Progenitor cell of endocrine pancreas (in vitro differentiated cells): ENCODE data around the gene GPSM3. TPM values are rescaled to one million over a fixed set of nuclear protein-coding genes. Genes with fewer than 3 reads are reported as not detected.

ENCODE experiments used
- DNase-seq: peaks from one replicate; pipeline ENCODE4 v3.0.0; 2021; ENCODE audit warnings: low spot score; ENCODE audit not compliant: unreplicated experiment
- H3K27ac Mint-ChIP-seq: 2 replicates; pipeline ENCODE4 v1.8.0; 2021; ENCODE audit warnings: mild to moderate bottlenecking, moderate library complexity, mixed read lengths
- H3K27me3 Mint-ChIP-seq: 2 replicates; pipeline ENCODE4 v1.8.0; 2021; ENCODE audit warnings: mixed read lengths
- H3K36me3 Mint-ChIP-seq: 2 replicates; pipeline ENCODE4 v1.8.0; 2022; ENCODE audit warnings: mixed read lengths; ENCODE audit not compliant: insufficient read depth
- H3K4me1 Mint-ChIP-seq: 2 replicates; pipeline ENCODE4 v1.8.0; 2021; ENCODE audit warnings: low read depth, mixed read lengths
- H3K4me3 Mint-ChIP-seq: 2 replicates; pipeline ENCODE4 v1.8.0; 2021; ENCODE audit warnings: low read depth, mild to moderate bottlenecking, moderate library complexity, mixed read lengths
- H3K9me3 Mint-ChIP-seq: 2 replicates; pipeline ENCODE4 v1.8.0; 2021; ENCODE audit warnings: low read depth, mixed read lengths
- CTCF ChIP-seq: fragments of 200-600 bp; sonication (generic); IDR thresholded peaks from one replicate; pipeline ENCODE4 v1.5.0; 2021; ENCODE audit warnings: antibody characterized with exemption, mild to moderate bottlenecking; ENCODE audit not compliant: unreplicated experiment
- total RNA-seq: library from RNA; stranded (reverse); gene quantifications from 2 replicates; pipeline ENCODE4 v1.2.1, GENCODE V29; 2021

The GPSM3 gene
- total RNA-seq, 1 donor from 2014 or later: 6.5 TPM

DNA sequence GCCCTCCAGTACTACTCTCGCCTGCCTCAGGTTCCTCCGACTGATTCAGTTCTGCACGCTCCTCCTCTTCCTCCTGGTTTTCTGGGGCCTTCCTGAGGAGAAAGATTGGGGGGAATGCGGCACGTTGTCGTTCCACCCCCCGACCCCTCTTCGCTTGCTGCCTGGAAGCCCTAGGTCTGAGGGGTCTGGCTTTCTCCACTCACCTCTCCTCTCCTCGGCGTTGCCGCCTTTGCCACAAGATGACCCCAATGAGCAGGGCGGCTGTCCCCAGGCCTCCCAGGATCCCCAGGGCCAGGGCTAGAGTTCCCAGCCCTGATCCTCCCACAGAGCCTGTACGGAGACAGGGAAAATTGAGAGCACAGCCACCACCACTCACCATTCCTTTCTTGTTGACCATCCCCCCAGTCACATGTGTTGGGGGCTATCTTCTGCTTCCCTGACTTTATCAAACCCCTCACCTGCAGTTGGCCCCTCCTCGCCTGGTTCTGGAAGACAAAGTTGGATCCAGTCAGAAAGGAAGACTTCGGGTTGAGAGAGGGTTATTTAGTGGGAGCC, 11.2 kb downstream of the GPSM3 start:
- no peak for TF ChIP-seq CTCF
- no peak overlapping the region for H3K27ac Mint-ChIP-seq

DNA sequence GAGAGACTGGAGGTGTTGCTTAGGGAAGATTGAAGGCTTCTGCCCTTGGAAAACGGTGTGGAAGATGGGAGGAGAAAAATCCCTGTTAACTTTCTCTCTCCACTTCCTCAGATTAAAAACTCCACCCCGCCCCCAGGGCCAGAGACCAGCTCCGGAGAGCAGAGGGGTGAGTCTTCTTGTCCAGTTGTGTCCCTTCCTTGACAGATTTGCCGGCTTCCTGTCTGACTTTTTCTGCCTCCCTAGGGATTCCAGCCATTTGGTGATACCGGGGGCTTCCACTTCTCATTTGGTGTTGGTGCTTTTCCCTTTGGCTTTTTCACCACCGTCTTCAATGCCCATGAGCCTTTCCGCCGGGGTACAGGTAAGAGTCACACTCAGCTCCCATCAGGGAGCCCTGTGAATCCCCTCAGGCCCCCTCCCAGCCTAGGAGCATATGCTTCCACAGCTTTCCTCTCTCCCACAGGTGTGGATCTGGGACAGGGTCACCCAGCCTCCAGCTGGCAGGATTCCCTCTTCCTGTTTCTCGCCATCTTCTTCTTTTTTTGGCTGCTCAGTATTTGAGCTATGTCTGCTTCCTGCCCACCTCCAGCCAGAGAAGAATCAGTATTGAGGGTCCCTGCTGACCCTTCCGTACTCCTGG, 12.6 kb downstream of the GPSM3 start:
- Mint-ChIP-seq H3K9me3 (no peaks in the 10 kb centered on the region), H3K4me3 (peak overlapping the region; percentile 91), H3K27ac (peak overlapping the region; percentile 100), H3K4me1 (peaks cover 32% of the 10 kb centered on the region), H3K27me3 (no peaks in the 10 kb centered on the region), H3K36me3 (peaks cover 12% of the 10 kb centered on the region)
- no peak for TF ChIP-seq CTCF
- no peak for DNase-seq

More for the DNA sequence above, 11.2 kb downstream of the GPSM3 start:
- H3K27me3 Mint-ChIP-seq: no peaks in the 10 kb centered on the region
- H3K9me3 Mint-ChIP-seq: no peaks in the 10 kb centered on the region
- no peak for DNase-seq
- peak overlapping the region; percentile 16 for H3K4me3 Mint-ChIP-seq
- peaks cover 16% of the 10 kb centered on the region for H3K36me3 Mint-ChIP-seq
- H3K4me1 Mint-ChIP-seq: peaks cover 38% of the 10 kb centered on the region

- no peaks in the 10 kb centered on the region for H3K27me3 Mint-ChIP-seq
- H3K4me3 Mint-ChIP-seq: peak overlapping the region; percentile 91
- H3K9me3 Mint-ChIP-seq: no peaks in the 10 kb centered on the region
- peaks cover 12% of the 10 kb centered on the region for H3K36me3 Mint-ChIP-seq
- peaks cover 43% of the 10 kb centered on the region for H3K4me1 Mint-ChIP-seq
- no peak for TF ChIP-seq CTCF
- DNase-seq: no peak
- peak overlapping the region; percentile 100 for H3K27ac Mint-ChIP-seq
Measured at GRCh38 chr6:32178547-32179440, 13.6 kb downstream of the GPSM3 start.

DNA sequence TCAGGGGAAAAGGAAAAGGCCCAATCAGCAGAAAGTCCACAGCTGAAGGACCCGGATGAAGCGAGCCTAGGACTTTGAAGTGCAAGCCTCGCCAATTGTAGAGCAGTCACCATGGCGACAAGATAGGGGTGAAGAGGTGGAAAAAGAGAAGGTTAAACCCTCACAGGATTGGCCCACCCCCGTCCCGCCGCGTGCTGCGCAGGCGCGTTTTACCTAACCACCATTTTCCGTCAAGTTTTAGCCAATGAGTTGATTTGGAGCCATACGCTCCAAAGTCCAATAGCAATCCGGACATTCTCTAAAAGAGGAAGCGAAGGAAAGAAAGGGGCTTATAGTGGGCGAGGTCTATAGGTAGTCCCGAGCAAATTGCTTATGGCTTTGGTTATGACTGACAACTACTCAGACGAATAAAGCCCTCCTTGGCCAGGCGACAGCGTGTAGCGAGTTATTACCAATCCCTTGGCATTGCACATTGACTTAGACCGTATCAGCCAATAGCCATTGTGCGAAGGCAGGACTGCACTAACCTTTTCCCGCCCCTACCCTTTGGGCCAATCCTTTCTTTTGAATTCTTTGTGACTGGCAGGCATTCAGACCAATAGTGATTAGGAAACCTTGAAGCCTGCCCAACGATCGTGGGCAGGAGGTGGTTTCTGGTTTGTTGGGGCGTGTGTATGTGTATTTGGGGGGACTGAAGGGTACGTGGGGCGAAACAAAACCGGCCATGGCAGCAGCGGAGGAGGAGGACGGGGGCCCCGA, 14.5 kb downstream of the GPSM3 start, which contains the start of gene RNF5:
TSS of gene RNF5 (plus strand) at position 618 of the 759 bp plus-strand sequence. CDS start at position 725, 107 bp downstream.
- DNase-seq: peak; percentile 92
- Mint-ChIP-seq H3K27me3 (no peaks in the 10 kb centered on the region), H3K27ac (peak within 1 kb of the TSS; percentile 100), H3K4me3 (peak within 1 kb of the TSS; percentile 91), H3K36me3 (peaks cover 12% of the 10 kb centered on the region), H3K4me1 (peaks cover 47% of the 10 kb centered on the region), H3K9me3 (no peaks in the 10 kb centered on the region)
- no peak for TF ChIP-seq CTCF
